SK-N-SH treated with all-trans-retinoic acid at 6 μM for 48 hours (cell line): Measurements from ENCODE around the gene AMBP.

Experiments used
- ATAC-seq: fragments of 200-7000 bp; cut with Tn5 transposase; 3 replicates; pipeline ENCODE4 v1.9.1; 2020; ENCODE audit warnings: mild to moderate bottlenecking, moderate library complexity
- ARNTL ChIP-seq: fragments of 450-650 bp; formaldehyde crosslinking; IDR thresholded peaks from 2 replicates; pipeline ENCODE4 v1.5.0; 2020; ENCODE audit warnings: low read depth, mild to moderate bottlenecking, moderate library complexity, borderline replicate concordance
- CSDC2 ChIP-seq: fragments of 250-450 bp; sonication (Bioruptor Pico); IDR thresholded peaks from 2 replicates; pipeline ENCODE4 v1.5.0; 2020; ENCODE audit warnings: mild to moderate bottlenecking, moderate library complexity
- GLIS3 ChIP-seq: fragments of 250-450 bp; sonication (Bioruptor Pico); IDR thresholded peaks from 2 replicates; pipeline ENCODE4 v1.5.0; 2020; ENCODE audit warnings: mild to moderate bottlenecking, moderate library complexity
- ISL1 ChIP-seq: fragments of 250-450 bp; sonication (Bioruptor Pico); IDR thresholded peaks from 2 replicates; pipeline ENCODE4 v2.1.2; 2022; ENCODE audit warnings: mild to moderate bottlenecking, moderate library complexity
- OSR1 ChIP-seq: fragments of 250-450 bp; sonication (Bioruptor Pico); IDR thresholded peaks from 2 replicates; pipeline ENCODE4 v1.8.0; 2022; ENCODE audit warnings: moderate library complexity, mild to moderate bottlenecking, inconsistent platforms
- PPARA ChIP-seq: fragments of 250-450 bp; sonication (Bioruptor Pico); IDR thresholded peaks from 2 replicates; pipeline ENCODE4 v1.5.0; 2020; ENCODE audit warnings: mild to moderate bottlenecking, borderline replicate concordance
- RARB ChIP-seq: fragments of 250-450 bp; sonication (Bioruptor Pico); IDR thresholded peaks from 2 replicates; pipeline ENCODE4 v1.8.0; 2021; ENCODE audit warnings: mild to moderate bottlenecking, moderate library complexity
- TCF4 ChIP-seq: fragments of 250-450 bp; sonication (Bioruptor Pico); IDR thresholded peaks from 2 replicates; pipeline ENCODE4 v1.8.0; 2021; ENCODE audit warnings: mild to moderate bottlenecking, moderate library complexity, borderline replicate concordance
- TOX ChIP-seq: fragments of 250-450 bp; sonication (Bioruptor Pico); IDR thresholded peaks from 2 replicates; pipeline ENCODE4 v1.8.0; 2021; ENCODE audit warnings: mild to moderate bottlenecking, moderate library complexity, borderline replicate concordance
- ZC3H10 ChIP-seq: fragments of 250-450 bp; sonication (Bioruptor Pico); IDR thresholded peaks from 2 replicates; pipeline ENCODE4 v1.5.1; 2021; ENCODE audit warnings: mild to moderate bottlenecking, moderate library complexity
- ZFP3 ChIP-seq: fragments of 250-450 bp; sonication (Bioruptor Pico); IDR thresholded peaks from 2 replicates; pipeline ENCODE4 v1.5.0; 2020; ENCODE audit warnings: mild to moderate bottlenecking, moderate library complexity
- ZFP30 ChIP-seq: fragments of 450-650 bp; formaldehyde crosslinking; IDR thresholded peaks from 2 replicates; pipeline ENCODE4 v1.5.0; 2022; ENCODE audit warnings: mild to moderate bottlenecking, moderate library complexity
- ZNF565 ChIP-seq: fragments of 450-650 bp; formaldehyde crosslinking; conservative IDR thresholded peaks from 2 replicates; pipeline ENCODE4 v1.5.0; 2020; ENCODE audit warnings: low read depth, mild to moderate bottlenecking, moderate library complexity
- ZNF70 ChIP-seq: fragments of 450-650 bp; formaldehyde crosslinking; IDR thresholded peaks from 2 replicates; pipeline ENCODE4 v1.5.0; 2020; ENCODE audit warnings: mild to moderate bottlenecking, moderate library complexity
- ZNF8 ChIP-seq: fragments of 450-650 bp; formaldehyde crosslinking; IDR thresholded peaks from 2 replicates; pipeline ENCODE4 v1.5.0; 2020; ENCODE audit warnings: mild to moderate bottlenecking, moderate library complexity
- TF ChIP-seq, protein P1 (sequence below): fragments of 250-450 bp; sonication (Bioruptor Pico); IDR thresholded peaks from 2 replicates; pipeline ENCODE4 v1.5.1; 2020; ENCODE audit warnings: low read depth, mild to moderate bottlenecking, moderate library complexity
- TF ChIP-seq, protein P2 (sequence below): fragments of 250-450 bp; sonication (Bioruptor Pico); IDR thresholded peaks from 2 replicates; pipeline ENCODE4 v1.5.0; 2020; ENCODE audit warnings: mild to moderate bottlenecking, moderate library complexity
- TF ChIP-seq, protein P3 (sequence below): fragments of 250-450 bp; sonication (Bioruptor Pico); IDR thresholded peaks from 2 replicates; pipeline ENCODE4 v1.5.1; 2021; ENCODE audit warnings: mild to moderate bottlenecking, moderate library complexity
- TF ChIP-seq, protein P4 (sequence below): fragments of 250-450 bp; sonication (Bioruptor Pico); IDR thresholded peaks from 2 replicates; pipeline ENCODE4 v1.8.0; 2021; ENCODE audit warnings: low read depth, mild to moderate bottlenecking, moderate library complexity, borderline replicate concordance

AMBP gene

DNA sequence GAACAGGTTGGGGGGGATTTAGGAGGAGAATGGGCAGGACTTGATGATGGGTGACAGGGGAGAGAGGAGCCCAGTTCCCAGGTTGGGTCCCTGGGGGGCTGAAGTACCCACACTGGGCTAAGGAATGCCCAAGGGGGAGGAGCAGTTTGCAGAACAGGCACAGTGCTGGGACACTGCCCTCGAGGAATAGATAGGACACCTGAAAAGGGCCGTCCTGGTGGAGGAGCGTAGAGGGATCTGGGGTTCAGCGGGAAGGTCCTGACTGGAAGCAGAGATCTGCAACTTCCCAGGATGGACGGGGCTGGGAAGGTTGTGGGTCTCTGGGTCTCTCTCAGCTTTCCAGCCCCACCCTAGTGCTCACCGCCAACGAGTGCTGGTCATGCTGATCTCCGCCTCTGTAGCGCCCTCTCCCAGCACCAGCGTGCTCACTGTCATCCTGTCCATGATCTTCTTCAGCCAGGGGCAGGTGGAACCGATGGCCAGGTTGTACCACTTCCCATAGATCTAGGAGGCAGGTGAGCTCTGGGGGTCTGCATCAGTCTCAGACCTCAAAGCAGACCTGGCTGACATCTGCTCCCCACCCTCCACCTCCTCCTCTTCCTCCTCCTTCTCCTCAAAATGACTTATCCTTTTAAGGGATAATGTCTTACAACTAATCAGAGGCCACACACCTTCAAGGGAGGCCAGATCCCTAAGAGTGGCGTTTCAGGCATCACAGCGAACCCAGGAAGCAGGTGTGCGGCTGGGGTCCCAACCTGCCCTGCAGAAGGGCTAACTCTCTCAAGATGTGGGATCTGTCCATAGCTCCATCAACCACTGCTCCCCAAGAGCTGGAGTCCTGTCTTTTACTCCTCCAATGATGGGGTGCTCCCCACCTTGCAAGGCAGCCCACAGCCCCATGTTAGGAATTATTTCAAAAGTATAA, 1.6 kb downstream of the AMBP start:
- TF ChIP-seq CSDC2 (CRISPR knock-in tag) (no peak), OSR1 (CRISPR knock-in tag) (no peak), ZFP3 (CRISPR knock-in tag) (no peak), RARB (no peak), ZC3H10 (CRISPR knock-in tag) (no peak)
- TF ChIP-seq, protein P1, sequence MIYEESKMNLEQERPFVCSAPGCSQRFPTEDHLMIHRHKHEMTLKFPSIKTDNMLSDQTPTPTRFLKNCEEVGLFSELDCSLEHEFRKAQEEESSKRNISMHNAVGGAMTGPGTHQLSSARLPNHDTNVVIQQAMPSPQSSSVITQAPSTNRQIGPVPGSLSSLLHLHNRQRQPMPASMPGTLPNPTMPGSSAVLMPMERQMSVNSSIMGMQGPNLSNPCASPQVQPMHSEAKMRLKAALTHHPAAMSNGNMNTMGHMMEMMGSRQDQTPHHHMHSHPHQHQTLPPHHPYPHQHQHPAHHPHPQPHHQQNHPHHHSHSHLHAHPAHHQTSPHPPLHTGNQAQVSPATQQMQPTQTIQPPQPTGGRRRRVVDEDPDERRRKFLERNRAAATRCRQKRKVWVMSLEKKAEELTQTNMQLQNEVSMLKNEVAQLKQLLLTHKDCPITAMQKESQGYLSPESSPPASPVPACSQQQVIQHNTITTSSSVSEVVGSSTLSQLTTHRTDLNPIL (CRISPR knock-in tag), result no peak
- ATAC-seq, result no peak

DNA sequence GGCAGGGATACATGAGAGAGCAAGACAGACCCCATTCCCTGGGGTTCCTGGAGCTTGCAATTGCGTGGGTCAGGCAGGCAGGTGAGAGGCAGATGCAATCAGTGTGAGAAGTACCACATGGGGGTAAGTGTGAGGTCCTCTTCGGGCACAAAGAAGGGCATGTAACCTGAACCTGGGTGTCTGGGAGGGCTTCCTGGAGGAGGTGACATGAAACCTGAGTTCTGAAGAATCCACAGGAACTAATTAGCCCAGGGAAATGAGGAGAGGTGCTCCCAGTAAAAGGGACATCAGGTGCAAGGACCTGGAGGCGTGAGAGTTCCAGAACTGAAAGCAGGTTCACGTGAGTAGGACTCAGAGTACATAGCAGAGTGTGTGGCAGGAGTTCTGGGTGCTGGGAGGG, 2.5 kb downstream of the AMBP start:
- TF ChIP-seq ZFP30 (CRISPR knock-in tag) (no peak), GLIS3 (CRISPR knock-in tag) (no peak), ZC3H10 (CRISPR knock-in tag) (no peak), ZNF8 (CRISPR knock-in tag) (no peak), ARNTL (CRISPR knock-in tag) (no peak), ISL1 (no peak), ZNF70 (CRISPR knock-in tag) (no peak), CSDC2 (CRISPR knock-in tag) (no peak), ZNF565 (no peak), ZFP3 (CRISPR knock-in tag) (no peak), OSR1 (CRISPR knock-in tag) (no peak), RARB (no peak), TCF4 (CRISPR knock-in tag) (no peak), TOX (CRISPR knock-in tag) (no peak)
- TF ChIP-seq, protein P2, sequence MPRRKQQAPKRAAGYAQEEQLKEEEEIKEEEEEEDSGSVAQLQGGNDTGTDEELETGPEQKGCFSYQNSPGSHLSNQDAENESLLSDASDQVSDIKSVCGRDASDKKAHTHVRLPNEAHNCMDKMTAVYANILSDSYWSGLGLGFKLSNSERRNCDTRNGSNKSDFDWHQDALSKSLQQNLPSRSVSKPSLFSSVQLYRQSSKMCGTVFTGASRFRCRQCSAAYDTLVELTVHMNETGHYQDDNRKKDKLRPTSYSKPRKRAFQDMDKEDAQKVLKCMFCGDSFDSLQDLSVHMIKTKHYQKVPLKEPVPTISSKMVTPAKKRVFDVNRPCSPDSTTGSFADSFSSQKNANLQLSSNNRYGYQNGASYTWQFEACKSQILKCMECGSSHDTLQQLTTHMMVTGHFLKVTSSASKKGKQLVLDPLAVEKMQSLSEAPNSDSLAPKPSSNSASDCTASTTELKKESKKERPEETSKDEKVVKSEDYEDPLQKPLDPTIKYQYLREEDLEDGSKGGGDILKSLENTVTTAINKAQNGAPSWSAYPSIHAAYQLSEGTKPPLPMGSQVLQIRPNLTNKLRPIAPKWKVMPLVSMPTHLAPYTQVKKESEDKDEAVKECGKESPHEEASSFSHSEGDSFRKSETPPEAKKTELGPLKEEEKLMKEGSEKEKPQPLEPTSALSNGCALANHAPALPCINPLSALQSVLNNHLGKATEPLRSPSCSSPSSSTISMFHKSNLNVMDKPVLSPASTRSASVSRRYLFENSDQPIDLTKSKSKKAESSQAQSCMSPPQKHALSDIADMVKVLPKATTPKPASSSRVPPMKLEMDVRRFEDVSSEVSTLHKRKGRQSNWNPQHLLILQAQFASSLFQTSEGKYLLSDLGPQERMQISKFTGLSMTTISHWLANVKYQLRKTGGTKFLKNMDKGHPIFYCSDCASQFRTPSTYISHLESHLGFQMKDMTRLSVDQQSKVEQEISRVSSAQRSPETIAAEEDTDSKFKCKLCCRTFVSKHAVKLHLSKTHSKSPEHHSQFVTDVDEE (CRISPR knock-in tag), result no peak
- TF ChIP-seq, protein P3, sequence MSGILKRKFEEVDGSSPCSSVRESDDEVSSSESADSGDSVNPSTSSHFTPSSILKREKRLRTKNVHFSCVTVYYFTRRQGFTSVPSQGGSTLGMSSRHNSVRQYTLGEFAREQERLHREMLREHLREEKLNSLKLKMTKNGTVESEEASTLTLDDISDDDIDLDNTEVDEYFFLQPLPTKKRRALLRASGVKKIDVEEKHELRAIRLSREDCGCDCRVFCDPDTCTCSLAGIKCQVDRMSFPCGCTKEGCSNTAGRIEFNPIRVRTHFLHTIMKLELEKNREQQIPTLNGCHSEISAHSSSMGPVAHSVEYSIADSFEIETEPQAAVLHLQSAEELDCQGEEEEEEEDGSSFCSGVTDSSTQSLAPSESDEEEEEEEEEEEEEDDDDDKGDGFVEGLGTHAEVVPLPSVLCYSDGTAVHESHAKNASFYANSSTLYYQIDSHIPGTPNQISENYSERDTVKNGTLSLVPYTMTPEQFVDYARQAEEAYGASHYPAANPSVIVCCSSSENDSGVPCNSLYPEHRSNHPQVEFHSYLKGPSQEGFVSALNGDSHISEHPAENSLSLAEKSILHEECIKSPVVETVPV (CRISPR knock-in tag), result no peak
- TF ChIP-seq, protein P4, sequence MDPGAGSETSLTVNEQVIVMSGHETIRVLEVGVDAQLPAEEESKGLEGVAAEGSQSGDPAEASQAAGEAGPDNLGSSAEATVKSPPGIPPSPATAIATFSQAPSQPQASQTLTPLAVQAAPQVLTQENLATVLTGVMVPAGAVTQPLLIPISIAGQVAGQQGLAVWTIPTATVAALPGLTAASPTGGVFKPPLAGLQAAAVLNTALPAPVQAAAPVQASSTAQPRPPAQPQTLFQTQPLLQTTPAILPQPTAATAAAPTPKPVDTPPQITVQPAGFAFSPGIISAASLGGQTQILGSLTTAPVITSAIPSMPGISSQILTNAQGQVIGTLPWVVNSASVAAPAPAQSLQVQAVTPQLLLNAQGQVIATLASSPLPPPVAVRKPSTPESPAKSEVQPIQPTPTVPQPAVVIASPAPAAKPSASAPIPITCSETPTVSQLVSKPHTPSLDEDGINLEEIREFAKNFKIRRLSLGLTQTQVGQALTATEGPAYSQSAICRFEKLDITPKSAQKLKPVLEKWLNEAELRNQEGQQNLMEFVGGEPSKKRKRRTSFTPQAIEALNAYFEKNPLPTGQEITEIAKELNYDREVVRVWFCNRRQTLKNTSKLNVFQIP (CRISPR knock-in tag), result no peak

DNA sequence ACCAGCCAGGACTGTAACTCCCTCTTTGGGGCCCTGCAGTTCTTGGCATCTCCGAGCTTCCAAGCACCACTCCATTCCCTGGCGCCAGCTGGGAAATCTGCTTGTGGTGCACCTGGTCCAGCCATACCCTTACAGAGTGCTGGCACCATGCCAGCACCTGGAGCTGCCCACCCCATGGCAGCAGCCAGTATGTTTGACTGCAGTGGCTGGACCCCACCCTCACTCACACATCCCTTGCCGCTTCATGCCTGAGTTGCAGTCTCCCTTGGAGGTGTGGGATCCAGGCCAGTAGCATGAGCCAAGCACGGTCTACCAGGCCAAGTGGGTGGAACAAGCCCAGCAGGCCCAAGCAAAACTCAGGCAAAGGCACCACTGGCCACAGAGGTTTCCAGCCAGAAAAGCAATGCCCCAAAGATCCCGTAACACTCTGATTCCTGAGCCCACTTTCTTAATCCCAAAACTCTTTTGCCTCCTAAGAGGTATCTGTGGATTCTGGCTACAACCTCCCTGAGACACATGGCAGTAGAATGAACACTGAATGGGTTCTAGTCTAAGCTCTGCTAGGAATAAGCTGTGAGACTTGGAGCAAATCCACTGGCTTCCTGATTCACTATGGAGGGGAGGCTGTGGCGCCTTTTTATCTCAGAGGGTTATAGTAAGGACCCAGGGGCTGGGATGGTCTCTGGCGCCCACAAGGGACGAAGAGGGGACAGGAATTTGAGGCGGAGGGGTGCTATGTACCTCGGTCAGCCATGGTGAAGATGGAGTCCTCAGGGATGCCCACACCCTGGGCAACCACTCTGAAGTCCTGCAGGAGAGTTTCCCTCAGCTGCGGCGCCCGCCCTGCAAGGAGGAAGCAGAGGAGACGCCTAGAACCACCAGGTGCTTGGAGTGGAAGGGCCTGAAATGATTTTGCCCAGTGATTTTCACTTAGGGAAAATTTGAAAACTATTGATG, 5.6 kb downstream of the AMBP start:
- TF ChIP-seq TOX (CRISPR knock-in tag) (no peak), PPARA (CRISPR knock-in tag) (no peak)
- no peak for ATAC-seq

More for the DNA sequence above, 2.5 kb downstream of the AMBP start:
- no peak for ATAC-seq
